Motor neuron (in vitro differentiated cells): Measurements from ENCODE around the gene NOD2. TPM values are rescaled to one million over a fixed set of nuclear protein-coding genes. Genes with fewer than 3 reads are reported as not detected.

Experiments used
- ATAC-seq, 8 experiments: fragments of 200-7000 bp; cut with Tn5 transposase; replicated peaks in 6 of 8; 2 replicates each; pipeline ENCODE4 v1.8.0; 2021; ENCODE audit warnings: mild to moderate bottlenecking in 8 of 8, moderate library complexity in 8 of 8
- H3K27ac ChIP-seq, 2 donors: fragments of 250-450 bp; sonication (Bioruptor Pico); 2 replicates each; pipeline ENCODE4 v1.9.0; 2021; ENCODE audit warnings: antibody characterized with exemption in 2 of 2, mild to moderate bottlenecking in 2 of 2, moderate library complexity in 1 of 2
- H3K4me1 ChIP-seq, 2 donors: fragments of 250-450 bp; sonication (Bioruptor Pico); replicated peaks in 1 of 2; 2 replicates each; pipeline ENCODE4 v1.6.1; 2021; ENCODE audit warnings: antibody characterized with exemption in 2 of 2, mild to moderate bottlenecking in 2 of 2, moderate library complexity in 1 of 2
- H3K4me3 ChIP-seq, 5 donors: fragments of 250-450 bp; sonication (Bioruptor Pico); 2 replicates each; pipeline ENCODE4 v1.9.0; 2021; ENCODE audit warnings: antibody characterized with exemption in 5 of 5, mild to moderate bottlenecking in 5 of 5, moderate library complexity in 4 of 5
- WGBS, 10 experiments: fragments of 450-650 bp; shearing (Covaris generic); methylation state at CpG; one replicate each; pipeline ENCODE4 v1.0.0; 2022; 5-methylcytosine and 5-hydroxymethylcytosine counted together
- in situ Hi-C, 9 experiments: fragments of 400-800 bp; cut with MboI; loops; one replicate each; pipeline ENCODE4 v1.15.0; 2021; ENCODE audit warnings: low sequenced_read_pairs in 9 of 9, low pct_unique_long_range_greater_than_20kb in 2 of 9; ENCODE audit not compliant: unreplicated experiment in 9 of 9
- total RNA-seq, 8 experiments: library from RNA; unstranded; fragments of 300-600 nt; gene quantifications; 2 replicates each; pipeline versions ENCODE4 v1.2.3 to v1.2.4, GENCODE V29; 2022

NOD2 gene
- total RNA-seq, 8 experiments from 2014 or later, result 0.05 to 0.71 (median 0.25) TPM; not detected in 1

DNA sequence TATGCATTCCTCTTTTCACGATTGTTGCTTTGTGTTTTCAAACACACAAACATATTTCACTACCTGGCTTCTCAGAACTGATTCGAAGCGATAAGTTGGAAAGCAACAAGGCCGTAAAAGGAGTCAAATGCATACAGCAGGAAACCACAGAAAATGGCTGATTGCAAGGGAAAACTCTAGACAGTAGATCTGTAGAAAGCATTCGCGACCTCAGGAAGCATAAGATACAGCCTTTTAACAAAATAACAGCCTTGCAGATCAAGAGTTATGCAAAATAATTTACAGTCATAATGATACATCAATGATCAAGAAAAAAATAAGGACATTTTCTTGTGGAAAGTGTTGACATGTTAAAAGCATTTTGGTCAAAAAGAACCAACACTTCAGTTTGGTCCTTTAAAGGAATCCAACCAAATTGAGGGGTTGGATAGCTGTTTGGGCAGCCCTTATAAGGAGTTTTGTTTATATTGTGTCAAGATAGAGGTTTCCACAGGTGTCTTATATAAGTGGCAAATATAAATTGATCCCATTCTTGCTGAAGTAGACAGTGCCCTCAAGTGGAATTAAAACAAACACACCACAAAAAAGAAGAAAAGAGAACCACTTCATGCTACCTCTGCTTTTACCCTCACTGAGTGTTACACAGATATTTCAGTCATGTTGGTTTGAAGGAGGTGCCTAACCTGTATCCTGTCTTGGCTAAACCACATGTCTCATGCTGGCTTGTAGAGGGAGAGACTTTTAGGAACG lies 54.0 kb downstream of the NOD2 start:
- Histone ChIP-seq H3K27ac (no peak overlapping the region), H3K4me3 (no peak overlapping the region), H3K4me1 (peaks cover 3 to 9% of the 10 kb centered on the region in 2 donors)
- in situ Hi-C loops, result no loop called here
- WGBS, 10 experiments, result 75 to 99% (median 84%) methylated on average over 3 to 7 of the region's 7 CpGs
- peak in 2 of 8 experiments; percentile 19 to 20 for ATAC-seq

DNA sequence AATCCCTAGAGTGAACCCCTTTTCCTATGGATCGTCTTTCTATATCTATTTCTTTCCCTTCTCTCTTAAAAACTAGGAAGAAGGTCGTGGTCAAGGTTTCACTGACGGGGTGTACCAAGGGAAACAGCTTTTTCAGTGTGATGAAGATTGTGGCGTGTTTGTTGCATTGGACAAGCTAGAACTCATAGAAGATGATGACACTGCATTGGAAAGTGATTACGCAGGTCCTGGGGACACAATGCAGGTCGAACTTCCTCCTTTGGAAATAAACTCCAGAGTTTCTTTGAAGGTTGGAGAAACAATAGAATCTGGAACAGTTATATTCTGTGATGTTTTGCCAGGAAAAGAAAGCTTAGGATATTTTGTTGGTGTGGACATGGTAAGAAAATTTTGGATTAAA lies 58.1 kb downstream of the NOD2 start:
- H3K4me3 ChIP-seq, result no peak overlapping the region
- in situ Hi-C loops, result no loop called here
- WGBS, 10 experiments, result 80 to 100% (median 85%) methylated on average over 1 to 6 of the region's 6 CpGs
- no peak for ATAC-seq
- no peaks in the 10 kb centered on the region for H3K4me1 ChIP-seq
- H3K27ac ChIP-seq, result no peak overlapping the region

DNA sequence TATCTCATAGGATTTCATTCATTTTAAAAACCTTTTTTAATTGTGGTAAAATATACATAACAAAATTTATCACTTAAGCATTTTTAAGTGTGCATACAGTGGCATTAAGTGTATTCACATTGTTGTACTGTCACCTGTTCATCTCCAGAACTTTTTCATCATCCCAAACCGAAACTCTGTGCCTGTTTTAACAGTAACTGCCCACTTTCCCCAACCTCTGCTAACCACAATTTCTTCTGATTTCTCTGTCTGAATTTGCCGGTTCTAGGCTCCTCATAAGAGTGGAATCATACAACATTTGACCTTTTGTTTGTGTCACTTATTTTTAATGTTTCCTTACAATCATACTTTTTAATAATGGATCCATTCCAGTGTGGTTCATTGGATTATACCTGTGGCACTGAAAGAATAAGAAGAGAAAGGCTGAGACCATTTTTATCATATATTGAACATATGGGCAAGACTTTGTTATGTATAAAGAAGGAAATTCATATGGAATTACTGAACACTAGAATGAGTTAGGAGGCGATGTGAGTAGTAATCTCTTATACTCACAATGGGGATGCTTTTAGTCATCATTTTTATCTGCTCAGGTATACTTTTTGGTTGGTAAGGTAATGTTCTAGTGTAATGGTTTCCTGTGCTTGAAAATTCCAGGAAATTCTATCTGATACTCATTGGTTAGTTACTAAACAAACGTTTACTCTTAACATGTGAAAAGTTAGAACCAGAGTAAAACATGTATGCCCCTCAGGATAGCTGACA lies 59.2 kb downstream of the NOD2 start:
- no peak for ATAC-seq
- 60 to 100% (median 91%) methylated on average over 1 to 4 of the region's 4 CpGs for WGBS, 10 experiments
- no peak overlapping the region for H3K4me3 ChIP-seq
- no peak overlapping the region for H3K27ac ChIP-seq
- no peaks in the 10 kb centered on the region for H3K4me1 ChIP-seq
- in situ Hi-C loops, result no loop called here

DNA sequence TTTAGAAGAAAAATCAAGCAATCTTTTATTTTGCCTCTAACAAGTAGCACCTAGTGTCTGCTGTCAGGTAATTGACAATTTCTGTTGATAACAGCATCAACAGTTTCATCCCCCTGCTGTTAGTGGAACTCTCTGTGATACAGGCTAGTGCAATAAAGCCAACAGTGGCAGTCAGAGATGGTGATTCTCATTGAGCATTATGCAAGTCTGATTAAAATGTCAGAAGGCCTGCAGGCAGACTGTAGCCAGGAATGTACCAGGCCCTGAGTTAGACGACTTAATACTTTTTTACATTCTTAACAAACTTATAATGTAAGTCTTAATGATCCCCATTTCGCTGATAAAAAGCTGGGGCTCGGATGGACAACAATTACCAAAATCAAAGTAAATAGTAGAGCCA lies 63.1 kb downstream of the NOD2 start:
- in situ Hi-C loops, result no loop called here
- H3K27ac ChIP-seq, result no peak overlapping the region
- 66 to 100% (median 79%) methylated on average over 1 to 3 of the region's 3 CpGs; no CpG with 5 or more reads in 3 of the 10 experiments for WGBS, 10 experiments
- no peaks in the 10 kb centered on the region for H3K4me1 ChIP-seq
- no peak overlapping the region for H3K4me3 ChIP-seq
- peak in 3 of 8 experiments; percentile 26 to 80 (median 66) for ATAC-seq

DNA sequence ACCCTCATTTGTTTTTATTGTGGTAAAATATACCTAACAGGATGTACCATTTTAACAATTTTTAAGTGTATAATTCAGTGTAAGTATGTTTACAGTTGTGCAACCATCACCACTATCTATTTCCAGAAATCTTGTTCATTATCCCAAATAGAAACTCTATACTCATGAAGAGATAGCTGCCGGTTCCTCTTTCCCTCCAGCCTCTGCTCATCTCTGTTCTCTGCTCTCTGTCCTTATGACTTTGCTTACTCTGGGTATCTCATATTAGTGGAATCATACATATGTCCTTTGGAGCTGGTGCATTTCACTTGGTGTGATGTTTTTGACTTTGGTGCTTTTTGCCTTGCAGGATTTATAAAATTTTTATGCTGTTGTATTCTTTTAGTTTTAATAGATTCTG lies 67.9 kb downstream of the NOD2 start:
- no peak overlapping the region for H3K27ac ChIP-seq
- no peak for ATAC-seq
- peaks cover 0 to 12% of the 10 kb centered on the region in 2 donors for H3K4me1 ChIP-seq
- H3K4me3 ChIP-seq, result no peak overlapping the region
- in situ Hi-C loops, result no loop called here
- WGBS, 10 experiments, result 57 to 100% (median 87%) methylated on average over 1 of the region's 1 CpG; no CpG with 5 or more reads in 2 of the 10 experiments

DNA sequence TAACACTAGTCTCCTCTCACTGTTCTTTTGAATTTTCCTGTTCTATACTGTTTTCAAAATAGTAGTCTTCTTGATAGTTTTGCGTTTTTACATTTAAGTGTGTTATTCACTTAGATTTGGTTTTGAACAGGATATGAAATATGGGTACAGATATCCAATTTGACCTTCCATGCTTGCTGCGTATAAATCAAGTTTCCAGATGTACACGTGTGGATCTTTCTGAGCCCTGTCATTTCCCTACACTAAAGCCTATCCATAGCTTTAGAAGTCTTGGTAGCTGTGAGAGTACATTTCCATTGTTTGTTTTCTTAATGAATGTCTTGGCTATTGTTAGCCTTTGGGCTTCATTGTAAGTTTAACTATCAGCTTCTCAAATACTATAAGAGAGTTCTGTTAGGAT lies 68.8 kb downstream of the NOD2 start:
- in situ Hi-C loops, result no loop called here
- Histone ChIP-seq H3K4me3 (no peak overlapping the region), H3K4me1 (peaks cover 0 to 12% of the 10 kb centered on the region in 2 donors), H3K27ac (no peak overlapping the region)
- no peak for ATAC-seq
- WGBS, 10 experiments, result 71 to 100% (median 80%) methylated on average over 1 to 3 of the region's 3 CpGs; no CpG with 5 or more reads in 1 of the 10 experiments

DNA sequence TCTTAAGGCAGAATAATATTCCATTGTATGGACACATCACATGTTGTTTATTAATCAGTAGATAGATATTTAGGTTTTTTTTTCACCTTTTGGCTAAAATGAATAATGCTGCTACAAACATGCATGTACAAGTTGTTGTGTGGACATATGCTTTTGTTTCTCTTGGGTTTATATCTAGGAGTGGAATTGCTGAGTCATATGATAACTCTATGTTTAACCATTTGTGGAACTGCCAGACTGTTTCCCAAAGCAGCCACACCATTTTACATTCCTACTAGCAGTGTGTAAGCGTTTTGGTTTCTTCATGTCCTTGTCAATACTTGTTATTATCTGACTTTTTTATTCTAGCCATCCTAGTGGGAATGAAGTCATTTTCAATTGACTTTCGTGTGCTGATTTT lies 69.8 kb downstream of the NOD2 start:
- no peak for ATAC-seq
- in situ Hi-C loops, result no loop called here
- 86 to 100% (median 100%) methylated on average over 1 to 2 of the region's 2 CpGs for WGBS, 10 experiments

DNA sequence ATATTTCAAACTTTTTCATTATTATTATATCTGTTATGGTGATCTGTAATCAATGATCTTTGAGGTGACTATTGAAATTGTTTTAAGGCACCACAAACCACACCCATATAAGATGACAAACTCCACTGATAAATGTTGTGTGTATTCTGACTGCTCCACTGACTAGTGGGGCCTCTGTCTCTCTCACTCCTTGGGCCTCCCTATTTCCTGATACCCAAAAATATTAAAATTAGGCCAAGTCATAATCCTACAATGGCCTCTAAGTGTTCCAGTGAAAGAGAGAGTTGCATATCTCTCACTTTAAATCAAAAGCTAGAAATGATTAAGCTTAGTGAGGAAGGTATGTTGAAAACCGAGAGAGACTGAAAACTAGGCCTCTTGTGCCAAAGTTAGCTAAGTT lies 71.9 kb downstream of the NOD2 start:
- WGBS, 10 experiments, result 75 to 100% (median 89%) methylated on average over 1 of the region's 1 CpG; no CpG with 5 or more reads in 3 of the 10 experiments
- Histone ChIP-seq H3K27ac (no peak overlapping the region), H3K4me3 (no peak overlapping the region), H3K4me1 (peaks cover 0 to 12% of the 10 kb centered on the region in 2 donors)
- in situ Hi-C loops, result no loop called here
- no peak for ATAC-seq

More for the DNA sequence above, 69.8 kb downstream of the NOD2 start:
- Histone ChIP-seq H3K27ac (no peak overlapping the region), H3K4me1 (peaks cover 0 to 12% of the 10 kb centered on the region in 2 donors), H3K4me3 (no peak overlapping the region)

DNA sequence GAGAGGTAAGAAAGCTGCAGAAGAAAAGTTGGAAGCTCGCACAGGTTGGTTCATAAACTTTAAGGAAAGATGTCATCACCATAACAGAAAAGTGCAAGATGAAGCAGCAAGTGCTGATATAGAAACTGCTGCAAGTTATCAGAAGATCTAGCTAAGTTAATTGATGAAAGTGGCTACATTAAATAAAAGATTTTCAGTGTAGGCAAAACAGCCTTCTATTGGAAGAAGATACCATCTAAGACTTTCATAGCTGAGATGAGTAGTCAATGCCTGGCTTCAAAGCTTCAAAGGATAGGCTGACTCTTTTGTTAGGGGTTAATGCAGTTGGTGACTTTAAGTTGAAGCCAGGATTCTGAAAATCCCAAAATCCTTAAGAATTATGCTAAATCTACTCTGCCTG lies 72.5 kb downstream of the NOD2 start:
- Histone ChIP-seq H3K27ac (no peak overlapping the region), H3K4me3 (no peak overlapping the region), H3K4me1 (peaks cover 0 to 12% of the 10 kb centered on the region in 2 donors)
- 75 to 100% (median 100%) methylated on average over 1 of the region's 1 CpG; no CpG with 5 or more reads in 5 of the 10 experiments for WGBS, 10 experiments
- in situ Hi-C loops, result no loop called here
- no peak for ATAC-seq

DNA sequence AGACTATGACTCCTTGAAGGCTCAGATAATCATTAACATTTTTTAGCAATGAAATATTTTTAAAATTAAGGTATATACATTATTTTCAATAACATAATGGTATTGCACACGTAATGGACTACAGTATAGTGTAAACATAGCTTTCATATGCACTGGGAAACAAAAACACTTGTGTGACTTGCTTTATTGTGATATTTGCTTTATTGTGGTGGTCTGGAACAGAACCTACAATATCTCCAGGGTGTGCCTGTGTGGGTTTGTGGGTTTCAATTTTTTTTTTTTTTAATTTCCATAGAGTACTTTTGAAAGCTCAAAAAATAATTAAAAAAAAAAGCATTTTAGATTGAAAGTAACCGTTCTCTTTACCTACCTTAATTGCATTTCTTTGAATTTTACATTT lies 73.8 kb downstream of the NOD2 start:
- no peak for ATAC-seq
- 81 to 100% (median 90%) methylated on average over 1 to 2 of the region's 2 CpGs for WGBS, 10 experiments
- in situ Hi-C loops, result no loop called here
- Histone ChIP-seq H3K4me1 (peaks cover 0 to 7% of the 10 kb centered on the region in 2 donors), H3K27ac (no peak overlapping the region), H3K4me3 (no peak overlapping the region)

DNA sequence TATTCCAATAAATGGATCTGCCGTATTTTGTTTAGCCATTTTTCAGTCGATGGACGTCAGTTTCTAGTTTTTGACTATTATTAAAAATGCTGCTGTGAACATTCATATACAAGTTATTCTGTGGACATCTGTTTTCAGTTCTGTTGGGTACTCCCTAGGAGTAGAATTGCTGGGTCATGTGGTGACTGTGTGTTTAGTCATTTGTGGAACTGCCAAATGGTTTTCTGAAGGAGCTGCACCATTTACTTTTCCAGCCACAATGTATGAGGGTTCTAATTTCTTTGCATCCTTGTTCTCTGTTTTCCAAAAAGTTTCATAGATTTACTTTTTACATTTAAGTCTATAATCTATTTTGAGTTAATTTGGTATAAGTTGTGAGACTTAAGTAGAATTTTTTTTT lies 78.0 kb downstream of the NOD2 start:
- Histone ChIP-seq H3K27ac (no peak overlapping the region), H3K4me3 (no peak overlapping the region), H3K4me1 (no peaks in the 10 kb centered on the region)
- in situ Hi-C loops, result no loop called here
- 22 to 100% (median 80%) methylated on average over 1 to 3 of the region's 3 CpGs; no CpG with 5 or more reads in 1 of the 10 experiments for WGBS, 10 experiments
- peak in 2 of 8 experiments; percentile 48 to 70 for ATAC-seq

DNA sequence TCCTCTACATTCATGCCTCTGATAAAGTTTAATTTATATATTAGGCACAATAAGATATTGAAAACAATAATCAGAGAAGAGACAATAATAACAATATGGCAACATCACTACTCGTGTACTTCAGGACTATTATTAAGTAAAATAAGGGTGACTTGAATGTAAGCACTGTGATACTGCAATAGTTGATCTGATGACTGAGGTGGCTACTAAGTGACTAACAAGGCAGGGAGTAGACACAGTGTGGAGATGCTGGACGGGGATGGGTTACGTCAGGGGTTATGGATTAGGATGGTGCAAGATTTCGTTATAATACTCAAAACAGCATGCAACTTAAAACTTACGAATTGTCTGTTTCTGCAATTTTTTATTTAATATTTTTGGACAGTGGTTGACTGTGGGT lies 81.0 kb downstream of the NOD2 start:
- 80 to 100% (median 90%) methylated on average over 1 to 5 of the region's 5 CpGs; no CpG with 5 or more reads in 1 of the 10 experiments for WGBS, 10 experiments
- in situ Hi-C loops, result no loop called here
- Histone ChIP-seq H3K4me3 (no peak overlapping the region), H3K27ac (no peak overlapping the region), H3K4me1 (no peaks in the 10 kb centered on the region)
- no peak for ATAC-seq

DNA sequence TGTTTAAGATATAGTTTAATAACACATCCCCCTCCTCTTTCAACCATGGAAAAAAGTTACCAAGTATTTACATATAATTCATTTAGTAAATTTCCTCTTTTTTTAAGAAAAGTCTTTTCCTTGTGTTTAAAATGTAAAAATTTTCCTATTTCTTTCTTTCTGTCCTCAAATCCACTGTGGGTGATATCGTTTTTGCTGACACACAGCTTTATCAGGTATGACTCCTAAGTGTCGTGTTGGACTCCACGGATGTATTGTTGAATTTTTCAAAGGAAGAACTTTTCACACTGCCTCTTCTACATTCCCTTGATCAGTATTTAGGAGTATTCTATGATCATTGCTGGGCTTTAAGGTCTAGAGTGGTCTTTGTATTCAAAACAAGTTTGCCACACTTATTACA lies 81.6 kb downstream of the NOD2 start:
- Histone ChIP-seq H3K4me3 (no peak overlapping the region), H3K27ac (no peak overlapping the region), H3K4me1 (no peaks in the 10 kb centered on the region)
- in situ Hi-C loops, result no loop called here
- 52 to 95% (median 81%) methylated on average over 2 to 3 of the region's 3 CpGs for WGBS, 10 experiments
- no peak for ATAC-seq
